MCF 10A (cell line): ENCODE data around the gene ARF3. TPM values are rescaled to one million over a fixed set of nuclear protein-coding genes. Genes with fewer than 3 reads are reported as not detected.

Experiments
- BruUV-seq: library from RNA; stranded (reverse); fragments of 400-500 nt; replicated peaks from 2 replicates; lab custom pipeline; 2021; lab: Mats Ljungman, UMichigan
- CTCF ChIA-PET: fragments of 300-600 bp; sonication (Branson Sonifier 250); formaldehyde crosslinking; extraction: SDS; loops from one replicate; lab custom pipeline; 2021; ENCODE audit warnings: antibody characterized with exemption, inconsistent platforms; lab: Yijun Ruan, JAX
- POLR2A ChIA-PET: fragments of 300-600, 350-650 bp; sonication (Branson Sonifier 250); formaldehyde crosslinking; extraction: SDS; loops from one replicate; lab custom pipeline; 2020; ENCODE audit warnings: antibody characterized with exemption, inconsistent platforms; lab: Yijun Ruan, JAX
- DNase-seq: peaks from one replicate; pipeline ENCODE4 v3.0.0-alpha.2; 2018; ENCODE audit not compliant: unreplicated experiment
- H3K27ac Mint-ChIP-seq: one replicate; pipeline ENCODE4 v1.8.0; 2022; ENCODE audit warnings: mild to moderate bottlenecking, low read depth, mixed read lengths; ENCODE audit not compliant: unreplicated experiment
- H3K27me3 Mint-ChIP-seq: one replicate; pipeline ENCODE4 v1.8.0; 2022; ENCODE audit warnings: mixed read lengths; ENCODE audit not compliant: insufficient read depth, unreplicated experiment
- H3K36me3 Mint-ChIP-seq: one replicate; pipeline ENCODE4 v1.8.0; 2022; ENCODE audit warnings: mild to moderate bottlenecking, moderate library complexity, mixed read lengths; ENCODE audit not compliant: insufficient read depth, unreplicated experiment
- H3K4me1 Mint-ChIP-seq: one replicate; pipeline ENCODE4 v1.8.0; 2022; ENCODE audit warnings: mixed read lengths; ENCODE audit not compliant: insufficient read depth, unreplicated experiment
- H3K4me3 Mint-ChIP-seq: one replicate; pipeline ENCODE4 v1.8.0; 2022; ENCODE audit warnings: mild to moderate bottlenecking, moderate library complexity, mixed read lengths; ENCODE audit not compliant: unreplicated experiment
- H3K9me3 Mint-ChIP-seq: one replicate; pipeline ENCODE4 v1.8.0; 2022; ENCODE audit warnings: mixed read lengths; ENCODE audit not compliant: unreplicated experiment
- intact Hi-C: fragments of 100-400 bp; cut with micrococcal nuclease; formaldehyde crosslinking; loops from 2 replicates; pipeline ENCODE4 v1.14.1; 2022
- total RNA-seq: library from RNA; stranded (reverse); gene quantifications from 2 replicates; pipeline ENCODE4 v1.2.3, GENCODE V29; 2022
- TF ChIP-seq, protein P1 (sequence below): fragments of 200-600 bp; IDR thresholded peaks from one replicate; pipeline ENCODE4 v1.8.0; 2022; ENCODE audit warnings: antibody characterized with exemption, mild to moderate bottlenecking; ENCODE audit not compliant: unreplicated experiment

Gene ARF3
- total RNA-seq, 1 experiment from 2014 or later, result 117 TPM

DNA sequence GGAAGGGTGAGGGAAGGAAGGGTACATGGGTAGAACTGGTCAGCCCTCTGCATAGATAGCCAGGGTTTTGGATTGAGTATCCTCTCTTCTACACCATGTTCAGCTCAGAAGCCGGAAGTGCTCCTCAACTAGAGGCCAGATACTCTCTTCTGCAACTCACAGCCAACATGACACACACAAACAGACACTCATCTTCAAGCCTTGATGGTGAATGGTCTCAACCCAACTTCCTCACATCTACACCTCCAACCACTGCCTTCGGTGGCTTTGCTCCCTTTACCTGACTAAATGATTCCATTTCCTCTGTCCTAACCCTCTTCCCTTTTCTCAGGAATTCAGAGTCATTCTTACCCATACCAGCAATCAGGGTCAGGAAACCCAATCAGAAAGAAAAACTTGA is 24.4 kb downstream of the ARF3 start:
- TF ChIP-seq, protein P1, sequence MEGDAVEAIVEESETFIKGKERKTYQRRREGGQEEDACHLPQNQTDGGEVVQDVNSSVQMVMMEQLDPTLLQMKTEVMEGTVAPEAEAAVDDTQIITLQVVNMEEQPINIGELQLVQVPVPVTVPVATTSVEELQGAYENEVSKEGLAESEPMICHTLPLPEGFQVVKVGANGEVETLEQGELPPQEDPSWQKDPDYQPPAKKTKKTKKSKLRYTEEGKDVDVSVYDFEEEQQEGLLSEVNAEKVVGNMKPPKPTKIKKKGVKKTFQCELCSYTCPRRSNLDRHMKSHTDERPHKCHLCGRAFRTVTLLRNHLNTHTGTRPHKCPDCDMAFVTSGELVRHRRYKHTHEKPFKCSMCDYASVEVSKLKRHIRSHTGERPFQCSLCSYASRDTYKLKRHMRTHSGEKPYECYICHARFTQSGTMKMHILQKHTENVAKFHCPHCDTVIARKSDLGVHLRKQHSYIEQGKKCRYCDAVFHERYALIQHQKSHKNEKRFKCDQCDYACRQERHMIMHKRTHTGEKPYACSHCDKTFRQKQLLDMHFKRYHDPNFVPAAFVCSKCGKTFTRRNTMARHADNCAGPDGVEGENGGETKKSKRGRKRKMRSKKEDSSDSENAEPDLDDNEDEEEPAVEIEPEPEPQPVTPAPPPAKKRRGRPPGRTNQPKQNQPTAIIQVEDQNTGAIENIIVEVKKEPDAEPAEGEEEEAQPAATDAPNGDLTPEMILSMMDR, result no peak
- no TSS peak for BruUV-seq
- POLR2A ChIA-PET, result no interaction called here
- no peak overlapping the region for H3K4me3 Mint-ChIP-seq
- H3K27me3 Mint-ChIP-seq, result no peaks in the 10 kb centered on the region
- no peak overlapping the region for H3K27ac Mint-ChIP-seq
- no peaks in the 10 kb centered on the region for H3K4me1 Mint-ChIP-seq
- peaks cover 78% of the 10 kb centered on the region for H3K36me3 Mint-ChIP-seq
- no peaks in the 10 kb centered on the region for H3K9me3 Mint-ChIP-seq
- CTCF ChIA-PET, result interaction anchor here (0.7 to 1.6 kb wide), 4 partner anchors 43 to 80 kb away, joined by 3 to 6 read pairs (median 4); no protein-coding TSS in a partner anchor
- DNase-seq, result no peak
- intact Hi-C loops, result no loop called here

DNA sequence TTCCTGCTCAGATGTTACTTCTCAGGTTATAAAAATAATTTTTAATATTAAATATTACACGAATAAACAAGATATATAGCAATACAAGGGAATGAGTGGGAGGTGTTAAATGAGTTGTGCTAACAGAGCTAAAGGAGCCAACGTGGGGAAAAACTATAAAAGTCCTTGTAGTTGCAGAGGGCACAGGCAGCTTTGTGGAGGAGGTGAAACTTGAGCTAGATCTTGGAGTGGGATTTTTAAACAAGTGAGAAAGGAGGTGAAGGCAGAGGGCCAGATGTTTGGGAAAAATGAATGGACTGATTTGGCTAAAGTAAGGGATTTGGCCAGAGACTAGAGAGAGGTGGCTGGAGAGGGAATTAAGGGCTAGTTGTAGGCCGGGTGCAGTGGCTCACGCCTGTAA is 26.8 kb downstream of the ARF3 start:
- ChIA-PET POLR2A (interaction anchor here (1.3 kb wide), 1 partner anchor 26 kb away, joined by 10 read pairs; the partner anchor contains the start of gene ARF3), CTCF (interaction anchor here (0.6 to 1.8 kb wide), 8 partner anchors 10 to 158 kb away, joined by 3 to 5 read pairs (median 3); no protein-coding TSS in a partner anchor)
- BruUV-seq, result no TSS peak
- intact Hi-C loops, result no loop called here
- TF ChIP-seq, protein P1, result no peak
- no peaks in the 10 kb centered on the region for H3K27me3 Mint-ChIP-seq
- no peaks in the 10 kb centered on the region for H3K4me1 Mint-ChIP-seq
- no peaks in the 10 kb centered on the region for H3K9me3 Mint-ChIP-seq
- peaks cover 88% of the 10 kb centered on the region for H3K36me3 Mint-ChIP-seq
- no peak for DNase-seq
- no peak overlapping the region for H3K27ac Mint-ChIP-seq
- no peak overlapping the region for H3K4me3 Mint-ChIP-seq

GRCh38 chr12:48929551-48929950 is 27.7 kb downstream of the ARF3 start:
- no peak overlapping the region for H3K4me3 Mint-ChIP-seq
- H3K27ac Mint-ChIP-seq, result no peak overlapping the region
- intact Hi-C loops, result no loop called here
- TF ChIP-seq, protein P1, result no peak
- POLR2A ChIA-PET, result interaction anchor here (1.3 kb wide), 1 partner anchor 27 kb away, joined by 10 read pairs; the partner anchor contains the start of gene ARF3
- no peaks in the 10 kb centered on the region for H3K27me3 Mint-ChIP-seq
- DNase-seq, result no peak
- H3K9me3 Mint-ChIP-seq, result no peaks in the 10 kb centered on the region
- peaks cover 85% of the 10 kb centered on the region for H3K36me3 Mint-ChIP-seq
- BruUV-seq, result no TSS peak
- H3K4me1 Mint-ChIP-seq, result no peaks in the 10 kb centered on the region
- CTCF ChIA-PET, result interaction anchor here (0.6 to 2.1 kb wide), 8 partner anchors 9 to 200 kb away, joined by 3 to 6 read pairs (median 3); no protein-coding TSS in a partner anchor

DNA sequence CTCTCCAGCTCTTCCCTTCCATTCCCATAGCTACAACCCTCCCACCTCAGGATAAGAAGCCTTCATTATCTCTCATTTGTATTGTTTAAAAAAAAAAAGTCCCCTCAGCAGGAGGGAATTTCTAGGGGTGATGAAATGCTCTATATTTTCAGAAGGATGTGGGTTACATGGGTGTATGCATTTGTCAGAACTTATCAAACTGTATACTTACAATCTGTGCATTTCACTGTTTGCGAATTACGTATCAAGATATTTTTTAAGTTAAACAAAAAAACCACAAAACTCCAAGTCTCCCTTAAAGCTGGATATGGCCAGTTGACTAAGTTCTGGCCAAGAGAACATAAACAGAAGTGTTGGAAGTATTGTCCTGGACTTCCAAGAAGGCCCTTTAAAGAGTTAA is 30.0 kb downstream of the ARF3 start:
- no peaks in the 10 kb centered on the region for H3K4me1 Mint-ChIP-seq
- no peak overlapping the region for H3K27ac Mint-ChIP-seq
- H3K9me3 Mint-ChIP-seq, result no peaks in the 10 kb centered on the region
- BruUV-seq, result no TSS peak
- intact Hi-C loops, result no loop called here
- TF ChIP-seq, protein P1, result no peak
- peaks cover 83% of the 10 kb centered on the region for H3K36me3 Mint-ChIP-seq
- H3K4me3 Mint-ChIP-seq, result no peak overlapping the region
- no peaks in the 10 kb centered on the region for H3K27me3 Mint-ChIP-seq
- no peak for DNase-seq
- ChIA-PET POLR2A (interaction anchor here (0.6 kb wide), 2 partner anchors 65 to 283 kb away, joined by 3 read pairs; no protein-coding TSS in a partner anchor), CTCF (interaction anchor here (0.7 to 3.4 kb wide), 5 partner anchors 10 to 174 kb away, joined by 3 to 18 read pairs (median 5); no protein-coding TSS in a partner anchor)
